Stromal cell of bone marrow (primary cell): Measurements from ENCODE around the gene ANKRD23.
"Not testable (repeated sequence)": the region's sequence is repeated elsewhere in the genome, so short reads cannot be mapped to it uniquely, and the experiment has no call there.

ENCODE experiments used
- DNase-seq: peaks from one replicate; pipeline ENCODE4 v3.0.0-alpha.2; 2012; ENCODE audit warnings: low read depth

ANKRD23 gene

GRCh38 chr2:96815326-96816126, 28.3 kb downstream of the ANKRD23 start:
- no peak for DNase-seq

- no peak for DNase-seq
These were observed 30.2 kb downstream of the ANKRD23 start for GRCh38 chr2:96813656-96814055.

- peak; percentile 36 for DNase-seq
These were observed 31.9 kb downstream of the ANKRD23 start for GRCh38 chr2:96811917-96812316.

- no peak for DNase-seq
These were observed 33.0 kb downstream of the ANKRD23 start for GRCh38 chr2:96810783-96811192.

GRCh38 chr2:96809951-96810782, 33.7 kb downstream of the ANKRD23 start:
- DNase-seq = no peak

GRCh38 chr2:96809216-96809882, 34.5 kb downstream of the ANKRD23 start:
- no peak for DNase-seq

- no peak for DNase-seq
These were observed 35.5 kb downstream of the ANKRD23 start for GRCh38 chr2:96808176-96808837.

GRCh38 chr2:96807127-96807471, 36.7 kb downstream of the ANKRD23 start:
- no peak for DNase-seq

- no peak for DNase-seq
These were observed 37.2 kb downstream of the ANKRD23 start for GRCh38 chr2:96806468-96807126.

- DNase-seq = not testable (repeated sequence)
These were observed 37.9 kb downstream of the ANKRD23 start for GRCh38 chr2:96805946-96806345.

- DNase-seq = no peak
These were observed 38.8 kb downstream of the ANKRD23 start for GRCh38 chr2:96804986-96805385.

GRCh38 chr2:96802721-96803120, 41.1 kb downstream of the ANKRD23 start:
- no peak for DNase-seq

GRCh38 chr2:96801786-96802595, 41.8 kb downstream of the ANKRD23 start:
- no peak for DNase-seq

- no peak for DNase-seq
These were observed 42.6 kb downstream of the ANKRD23 start for GRCh38 chr2:96801005-96801785.

- DNase-seq = no peak
These were observed 43.5 kb downstream of the ANKRD23 start for GRCh38 chr2:96800061-96801004.

GRCh38 chr2:96799623-96799935, 44.2 kb downstream of the ANKRD23 start:
- DNase-seq = no peak

GRCh38 chr2:96798733-96799622, 44.8 kb downstream of the ANKRD23 start:
- DNase-seq = no peak

- DNase-seq = no peak
These were observed 46.7 kb downstream of the ANKRD23 start for GRCh38 chr2:96797066-96797625.
